ENCODE measurements around the gene RIOK2. TPM values are rescaled to one million over a fixed set of nuclear protein-coding genes. Genes with fewer than 3 reads are reported as not detected.
"Not testable (repeated sequence)": the region's sequence is repeated elsewhere in the genome, so short reads cannot be mapped to it uniquely, and the experiment has no call there.

Gene RIOK2
- total RNA-seq, 1 donor from 2014 or later, result 40.8 TPM

GRCh38 chr5:97157689-97158088 lies 25.4 kb downstream of the RIOK2 start:
- no peak for DNase-seq
- intact Hi-C loops (cut with micrococcal nuclease), result no loop called here
- no peaks in the 10 kb centered on the region for H3K4me1 Mint-ChIP-seq
- H3K4me3 Mint-ChIP-seq, result no peak overlapping the region
- no peak overlapping the region for H3K27ac Mint-ChIP-seq
- peaks cover 36% of the 10 kb centered on the region for H3K36me3 Mint-ChIP-seq (ENCODE audit: low read depth)
- H3K9me3 Mint-ChIP-seq, result peaks cover 35% of the 10 kb centered on the region
- peaks cover 15% of the 10 kb centered on the region for H3K27me3 Mint-ChIP-seq

DNA sequence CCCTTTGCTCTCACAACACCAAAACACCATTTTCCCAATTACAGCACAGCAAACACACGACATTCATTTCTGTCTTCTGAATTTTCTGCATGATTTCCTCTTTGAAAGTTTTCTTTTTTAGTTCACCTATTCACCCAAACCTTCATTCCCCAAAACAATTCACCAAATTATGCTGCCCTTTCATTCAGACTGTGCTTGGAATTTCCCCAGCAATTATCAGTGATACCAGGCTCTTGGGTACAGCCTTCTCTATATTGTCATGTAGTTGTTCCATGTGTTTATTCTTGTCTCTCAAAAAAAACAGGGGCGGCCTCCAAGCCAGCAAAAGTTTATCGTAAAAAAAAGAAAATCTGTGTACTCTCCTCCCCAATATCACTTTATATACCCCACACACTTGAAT lies 31.7 kb downstream of the RIOK2 start:
- Mint-ChIP-seq H3K27me3 (peaks cover 18% of the 10 kb centered on the region), H3K4me3 (no peak overlapping the region)
- intact Hi-C loops (cut with micrococcal nuclease), result no loop called here

DNA sequence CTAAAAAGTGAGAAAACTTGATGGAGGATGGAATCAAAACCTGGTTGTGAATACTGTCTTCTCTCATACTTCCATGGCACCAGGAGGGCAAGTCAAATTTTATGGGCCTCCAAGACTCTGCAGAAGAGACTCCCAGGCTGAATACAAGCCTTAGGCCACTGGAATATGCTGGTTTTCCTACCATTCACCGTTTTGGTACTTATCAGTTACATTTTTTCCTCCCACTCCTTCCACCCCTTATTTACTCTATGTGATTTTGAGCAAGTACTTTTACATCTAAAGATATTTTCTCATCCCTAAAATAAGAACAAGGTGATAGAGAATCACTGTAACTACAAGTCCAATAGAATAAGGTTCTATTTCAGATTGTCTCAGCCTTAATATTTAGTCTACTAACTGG lies 32.6 kb downstream of the RIOK2 start:
- no peak overlapping the region for H3K4me3 Mint-ChIP-seq
- H3K9me3 Mint-ChIP-seq, result peaks cover 5% of the 10 kb centered on the region
- no peaks in the 10 kb centered on the region for H3K36me3 Mint-ChIP-seq (ENCODE audit: low read depth)
- intact Hi-C loops (cut with micrococcal nuclease), result no loop called here
- H3K27me3 Mint-ChIP-seq, result peaks cover 13% of the 10 kb centered on the region
- no peak for DNase-seq
- H3K4me1 Mint-ChIP-seq, result no peaks in the 10 kb centered on the region
- no peak overlapping the region for H3K27ac Mint-ChIP-seq

More for the DNA sequence above, 31.7 kb downstream of the RIOK2 start:
- no peak for DNase-seq
- Mint-ChIP-seq H3K9me3 (peaks cover 12% of the 10 kb centered on the region), H3K36me3 (ENCODE audit: low read depth) (no peaks in the 10 kb centered on the region), H3K4me1 (no peaks in the 10 kb centered on the region), H3K27ac (no peak overlapping the region)

DNA sequence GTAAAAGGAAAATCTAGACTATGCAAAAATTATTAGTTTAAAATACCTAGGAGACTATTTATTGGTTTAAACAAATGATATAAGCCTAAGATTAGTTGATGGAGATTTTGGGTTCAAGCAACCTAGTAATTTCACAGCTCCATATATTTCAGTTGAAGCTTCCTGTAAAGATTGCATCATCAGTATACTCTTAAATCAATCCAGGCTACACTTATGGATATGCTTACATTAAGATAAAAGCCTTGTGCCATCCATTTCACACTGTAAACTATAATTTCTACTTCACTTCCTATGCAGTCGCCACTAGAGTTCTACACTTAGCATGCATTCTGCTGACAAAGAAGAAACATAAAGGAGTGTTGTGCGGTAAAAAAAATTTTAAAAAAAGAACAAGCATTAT lies 33.3 kb downstream of the RIOK2 start:
- peaks cover 12% of the 10 kb centered on the region for H3K27me3 Mint-ChIP-seq
- peaks cover 4% of the 10 kb centered on the region for H3K9me3 Mint-ChIP-seq
- intact Hi-C loops (cut with micrococcal nuclease), result no loop called here
- H3K4me3 Mint-ChIP-seq, result no peak overlapping the region
- no peaks in the 10 kb centered on the region for H3K36me3 Mint-ChIP-seq (ENCODE audit: low read depth)
- no peak for DNase-seq
- no peaks in the 10 kb centered on the region for H3K4me1 Mint-ChIP-seq
- H3K27ac Mint-ChIP-seq, result no peak overlapping the region

DNA sequence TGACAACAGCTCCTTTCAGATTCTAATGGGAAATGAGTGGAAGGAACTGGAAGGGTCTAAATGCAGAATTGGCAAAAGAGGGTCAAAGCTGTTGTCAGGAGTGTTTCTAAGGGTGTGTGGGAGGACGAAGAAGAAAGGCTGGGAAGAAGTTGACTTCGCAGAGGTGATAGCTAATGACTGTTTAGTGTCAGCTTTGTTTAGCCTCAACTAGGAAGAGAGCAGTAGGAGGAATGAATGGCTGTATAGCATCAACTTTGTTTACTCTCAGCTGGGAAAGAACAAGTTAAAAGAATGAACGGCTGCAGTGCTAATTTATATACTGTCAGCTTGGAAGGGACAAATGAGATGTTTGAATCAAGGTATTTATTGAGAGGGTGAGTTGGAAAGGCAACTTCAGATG lies 34.8 kb downstream of the RIOK2 start:
- no peak overlapping the region for H3K4me3 Mint-ChIP-seq

DNA sequence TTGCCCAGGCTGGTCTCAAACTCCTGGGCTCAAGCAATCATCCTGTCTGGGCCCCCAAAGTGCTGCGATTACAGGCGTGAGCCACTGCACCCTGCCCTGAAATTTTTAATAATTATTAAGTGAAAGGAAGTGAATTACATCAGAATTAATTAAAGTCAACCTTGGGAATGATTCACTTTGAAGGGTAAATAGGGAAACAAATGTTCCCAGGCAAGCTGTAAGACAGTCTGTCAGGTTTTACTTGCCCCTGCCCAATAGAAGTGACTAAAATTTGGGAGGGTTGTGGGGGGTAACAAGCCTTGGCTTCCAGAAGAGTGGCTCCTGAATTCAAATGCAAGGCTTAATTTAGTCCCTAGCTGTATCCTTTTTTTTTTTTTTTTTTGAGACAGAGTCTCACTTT lies 39.3 kb downstream of the RIOK2 start:
- Mint-ChIP-seq H3K27me3 (peaks cover 25% of the 10 kb centered on the region), H3K4me1 (no peaks in the 10 kb centered on the region), H3K4me3 (no peak overlapping the region), H3K27ac (no peak overlapping the region), H3K36me3 (ENCODE audit: low read depth) (no peaks in the 10 kb centered on the region), H3K9me3 (no peaks in the 10 kb centered on the region)
- no peak for DNase-seq
- intact Hi-C loops (cut with micrococcal nuclease), result loop anchor here (2.0 to 5.0 kb wide), 3 partner anchors 15 to 276 kb away; no protein-coding TSS in a partner anchor

More for the DNA sequence above, 34.8 kb downstream of the RIOK2 start:
- no peaks in the 10 kb centered on the region for H3K36me3 Mint-ChIP-seq (ENCODE audit: low read depth)
- H3K4me1 Mint-ChIP-seq, result no peaks in the 10 kb centered on the region
- H3K27me3 Mint-ChIP-seq, result peaks cover 4% of the 10 kb centered on the region
- no peak for DNase-seq
- H3K9me3 Mint-ChIP-seq, result no peaks in the 10 kb centered on the region
- intact Hi-C loops (cut with micrococcal nuclease), result no loop called here
- no peak overlapping the region for H3K27ac Mint-ChIP-seq

DNA sequence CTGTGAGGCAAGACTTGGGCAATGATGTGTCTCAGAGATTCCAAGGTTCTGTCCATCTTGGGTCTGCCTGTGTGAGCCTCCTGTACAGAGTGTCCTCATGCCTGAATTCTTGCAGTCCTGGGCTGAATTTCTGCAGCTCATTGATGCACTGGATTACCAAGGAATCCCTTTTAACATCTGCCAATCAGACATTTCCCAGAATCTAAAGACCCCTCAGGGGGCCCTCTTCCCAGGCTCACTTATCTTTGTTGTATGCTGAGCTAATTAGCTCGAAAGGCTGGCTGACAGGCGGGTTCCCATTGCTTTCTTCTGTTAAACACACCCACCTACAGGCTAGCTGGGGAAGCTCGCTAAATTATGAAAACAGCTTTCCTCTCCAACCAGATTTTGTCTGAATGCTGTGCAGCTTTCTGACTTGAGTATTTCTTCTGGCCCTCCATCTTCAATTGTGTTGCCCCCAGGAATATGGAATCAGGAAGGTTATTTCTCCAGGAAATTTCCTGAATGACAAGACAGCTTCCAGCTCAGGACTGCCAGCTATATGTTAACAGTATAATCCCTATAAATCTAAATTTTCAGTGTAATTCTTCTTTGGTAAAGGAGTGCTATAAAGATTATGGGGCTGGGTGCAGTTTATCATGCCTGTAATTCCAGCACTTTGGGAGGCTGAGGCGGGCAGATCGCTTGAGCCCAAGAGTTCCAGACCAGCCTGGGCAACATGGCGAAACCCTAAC lies 40.4 kb downstream of the RIOK2 start, which contains the start of gene LIX1:
LIX1 (minus strand) TSS at position 91 of the 734 bp plus-strand sequence; CDS start at position 56, 35 bp downstream.
- intact Hi-C loops (cut with micrococcal nuclease), result loop anchor here (5.0 kb wide), 2 partner anchors 145 to 275 kb away; no protein-coding TSS in a partner anchor
- Mint-ChIP-seq H3K27me3 (peaks cover 32% of the 10 kb centered on the region), H3K4me3 (no peak within 1 kb of the TSS), H3K9me3 (no peaks in the 10 kb centered on the region), H3K36me3 (ENCODE audit: low read depth) (no peaks in the 10 kb centered on the region), H3K27ac (no peak within 1 kb of the TSS), H3K4me1 (no peaks in the 10 kb centered on the region)
- peak; percentile 78 for DNase-seq

DNA sequence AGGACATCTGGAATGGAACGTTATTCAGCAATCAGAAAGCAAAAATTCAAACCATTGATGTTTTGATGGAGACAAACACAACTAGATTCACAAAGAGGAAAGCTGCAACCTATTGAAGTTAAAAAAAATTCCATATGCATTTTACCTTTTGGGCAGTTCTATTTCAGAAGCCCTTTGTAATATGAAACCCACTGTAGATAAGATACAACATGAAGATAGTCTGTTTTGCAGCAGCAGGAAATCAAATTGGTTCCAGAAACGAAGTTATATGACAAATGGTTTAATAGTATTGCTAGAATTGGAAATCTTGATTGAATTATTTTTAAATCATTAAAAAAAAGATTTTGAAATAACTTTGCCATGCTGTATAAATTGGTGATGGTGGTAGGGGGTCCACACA lies 41.5 kb downstream of the RIOK2 start:
- intact Hi-C loops (cut with micrococcal nuclease), result loop anchor here (5.0 kb wide), 2 partner anchors 144 to 274 kb away; no protein-coding TSS in a partner anchor
- Mint-ChIP-seq H3K27ac (no peak overlapping the region), H3K27me3 (peaks cover 33% of the 10 kb centered on the region), H3K4me3 (no peak overlapping the region), H3K4me1 (no peaks in the 10 kb centered on the region), H3K9me3 (no peaks in the 10 kb centered on the region), H3K36me3 (ENCODE audit: low read depth) (no peaks in the 10 kb centered on the region)
- DNase-seq, result no peak

GRCh38 chr5:97141031-97141430 lies 42.0 kb downstream of the RIOK2 start:
- intact Hi-C loops (cut with micrococcal nuclease), result loop anchor here (5.0 kb wide), 2 partner anchors 144 to 274 kb away; no protein-coding TSS in a partner anchor

DNA sequence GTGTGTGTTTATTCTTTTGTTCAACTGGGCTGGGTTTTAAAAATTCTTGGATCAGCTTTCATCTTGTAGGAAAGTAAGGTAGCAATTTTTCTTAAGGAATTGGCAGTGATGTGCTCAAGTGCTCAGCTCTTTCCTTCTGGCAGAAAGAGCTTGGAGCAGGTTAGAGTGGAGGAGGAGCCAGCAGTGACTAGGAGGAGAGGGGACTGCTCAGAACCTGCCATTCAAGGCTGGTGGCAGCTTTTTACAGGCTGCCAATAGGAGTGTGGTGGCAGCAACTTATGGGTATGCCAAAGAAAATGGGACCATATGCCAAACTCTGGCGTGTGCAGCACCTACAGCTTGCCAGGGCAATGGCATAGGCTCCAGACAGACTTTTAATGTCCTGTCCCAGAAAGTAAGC lies 42.8 kb downstream of the RIOK2 start:
- not testable (repeated sequence) for H3K36me3 Mint-ChIP-seq (ENCODE audit: low read depth); H3K4me1 Mint-ChIP-seq; H3K27ac Mint-ChIP-seq; DNase-seq; H3K9me3 Mint-ChIP-seq; H3K4me3 Mint-ChIP-seq
- intact Hi-C loops (cut with micrococcal nuclease), result loop anchor here (5.0 kb wide), 2 partner anchors 143 to 273 kb away; no protein-coding TSS in a partner anchor
- peaks cover 33% of the 10 kb centered on the region for H3K27me3 Mint-ChIP-seq

More at GRCh38 chr5:97141031-97141430, 42.0 kb downstream of the RIOK2 start:
- Mint-ChIP-seq H3K4me3 (no peak overlapping the region), H3K4me1 (peaks cover 2% of the 10 kb centered on the region), H3K36me3 (ENCODE audit: low read depth) (no peaks in the 10 kb centered on the region), H3K27ac (no peak overlapping the region), H3K9me3 (no peaks in the 10 kb centered on the region), H3K27me3 (peaks cover 33% of the 10 kb centered on the region)
- no peak for DNase-seq

GRCh38 chr5:97136475-97136874 lies 46.6 kb downstream of the RIOK2 start:
- Mint-ChIP-seq H3K4me1 (peaks cover 10% of the 10 kb centered on the region), H3K9me3 (no peaks in the 10 kb centered on the region), H3K4me3 (no peak overlapping the region), H3K36me3 (ENCODE audit: low read depth) (no peaks in the 10 kb centered on the region), H3K27ac (no peak overlapping the region), H3K27me3 (peaks cover 28% of the 10 kb centered on the region)
- no peak for DNase-seq
- intact Hi-C loops (cut with micrococcal nuclease), result no loop called here

DNA sequence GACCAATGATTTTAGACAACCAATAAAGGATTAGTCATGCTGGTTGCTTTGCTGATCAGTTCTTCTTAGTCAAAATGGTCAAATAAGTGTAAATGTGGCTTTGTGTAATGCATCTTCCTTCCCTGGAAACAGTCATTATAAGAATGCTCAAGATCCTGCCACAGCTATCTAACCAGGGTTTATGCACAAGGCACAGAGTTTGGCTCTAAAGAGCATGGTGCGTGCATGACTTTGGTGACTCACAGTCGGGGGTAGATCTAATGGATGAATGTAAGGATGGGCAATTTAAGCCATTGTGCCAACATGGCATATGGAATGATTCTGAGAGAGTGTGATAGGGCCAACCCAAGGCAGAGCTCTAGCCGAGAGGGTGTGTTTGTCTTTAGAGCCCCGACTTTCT lies 47.2 kb downstream of the RIOK2 start:
- peak; percentile 62 for DNase-seq
- Mint-ChIP-seq H3K9me3 (no peaks in the 10 kb centered on the region), H3K27ac (no peak overlapping the region), H3K4me3 (no peak overlapping the region), H3K36me3 (ENCODE audit: low read depth) (no peaks in the 10 kb centered on the region), H3K27me3 (peaks cover 24% of the 10 kb centered on the region), H3K4me1 (peaks cover 10% of the 10 kb centered on the region)
- intact Hi-C loops (cut with micrococcal nuclease), result no loop called here

- Mint-ChIP-seq H3K4me3 (no peak overlapping the region), H3K4me1 (peaks cover 10% of the 10 kb centered on the region), H3K27ac (no peak overlapping the region), H3K9me3 (no peaks in the 10 kb centered on the region), H3K27me3 (peaks cover 18% of the 10 kb centered on the region), H3K36me3 (ENCODE audit: low read depth) (no peaks in the 10 kb centered on the region)
- no peak for DNase-seq
- intact Hi-C loops (cut with micrococcal nuclease), result loop anchor here (5.0 kb wide), 1 partner anchor 37 kb away; no protein-coding TSS in a partner anchor
Observed at GRCh38 chr5:97134634-97135033, 48.4 kb downstream of the RIOK2 start.

- DNase-seq, result no peak
- Mint-ChIP-seq H3K4me1 (peaks cover 10% of the 10 kb centered on the region), H3K36me3 (ENCODE audit: low read depth) (no peaks in the 10 kb centered on the region), H3K9me3 (peaks cover 4% of the 10 kb centered on the region), H3K4me3 (no peak overlapping the region), H3K27ac (no peak overlapping the region), H3K27me3 (peaks cover 19% of the 10 kb centered on the region)
- intact Hi-C loops (cut with micrococcal nuclease), result loop anchor here (5.0 kb wide), 1 partner anchor 36 kb away; no protein-coding TSS in a partner anchor
Observed at GRCh38 chr5:97133101-97133500, 49.9 kb downstream of the RIOK2 start.
